ENCODE data around the gene KNDC1. TPM values are rescaled to one million over a fixed set of nuclear protein-coding genes. Genes with fewer than 3 reads are reported as not detected.

KNDC1 gene
- total RNA-seq, 4 donors from 2014 or later, result 0.19 to 0.59 (median 0.39) TPM

DNA sequence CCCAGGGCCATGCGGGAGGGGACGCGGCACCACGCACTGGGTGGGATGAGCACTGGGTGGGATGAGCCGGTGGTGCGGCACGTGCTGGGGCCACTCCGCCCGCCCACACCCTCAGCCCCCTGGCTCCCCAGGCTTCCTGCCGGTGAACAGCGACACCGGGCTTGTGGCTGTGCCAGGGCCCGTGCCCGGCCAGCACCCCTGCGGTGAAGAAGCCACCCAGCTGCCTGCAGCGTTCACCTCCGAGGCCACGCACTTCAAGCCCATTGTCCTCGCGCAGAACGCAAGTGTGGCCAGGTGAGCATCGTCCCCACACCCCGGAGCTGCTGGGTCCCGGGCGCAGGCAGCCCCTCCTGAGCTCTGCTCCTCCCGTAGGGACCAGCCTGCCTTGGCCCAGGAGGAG lies 38.2 kb downstream of the KNDC1 start:
- intact Hi-C loops (cut with DNase I; ENCODE audit: low total_unique reads), result no loop called here
- DNase-seq (ENCODE audit: low spot score in 2 of 2), result no peak
- no peak overlapping the region for H3K4me3 ChIP-seq (ENCODE audit: low read depth, poor library complexity, severe bottlenecking)
- 81% methylated on average over 12 to 19 of the region's 26 CpGs for WGBS, 2 donors
- TF ChIP-seq, protein P1, sequence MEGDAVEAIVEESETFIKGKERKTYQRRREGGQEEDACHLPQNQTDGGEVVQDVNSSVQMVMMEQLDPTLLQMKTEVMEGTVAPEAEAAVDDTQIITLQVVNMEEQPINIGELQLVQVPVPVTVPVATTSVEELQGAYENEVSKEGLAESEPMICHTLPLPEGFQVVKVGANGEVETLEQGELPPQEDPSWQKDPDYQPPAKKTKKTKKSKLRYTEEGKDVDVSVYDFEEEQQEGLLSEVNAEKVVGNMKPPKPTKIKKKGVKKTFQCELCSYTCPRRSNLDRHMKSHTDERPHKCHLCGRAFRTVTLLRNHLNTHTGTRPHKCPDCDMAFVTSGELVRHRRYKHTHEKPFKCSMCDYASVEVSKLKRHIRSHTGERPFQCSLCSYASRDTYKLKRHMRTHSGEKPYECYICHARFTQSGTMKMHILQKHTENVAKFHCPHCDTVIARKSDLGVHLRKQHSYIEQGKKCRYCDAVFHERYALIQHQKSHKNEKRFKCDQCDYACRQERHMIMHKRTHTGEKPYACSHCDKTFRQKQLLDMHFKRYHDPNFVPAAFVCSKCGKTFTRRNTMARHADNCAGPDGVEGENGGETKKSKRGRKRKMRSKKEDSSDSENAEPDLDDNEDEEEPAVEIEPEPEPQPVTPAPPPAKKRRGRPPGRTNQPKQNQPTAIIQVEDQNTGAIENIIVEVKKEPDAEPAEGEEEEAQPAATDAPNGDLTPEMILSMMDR (IDR thresholded peaks at IDR 0.05), result no peak
- TF ChIP-seq POLR2A (IDR thresholded peaks at IDR 0.05), result no peak

DNA sequence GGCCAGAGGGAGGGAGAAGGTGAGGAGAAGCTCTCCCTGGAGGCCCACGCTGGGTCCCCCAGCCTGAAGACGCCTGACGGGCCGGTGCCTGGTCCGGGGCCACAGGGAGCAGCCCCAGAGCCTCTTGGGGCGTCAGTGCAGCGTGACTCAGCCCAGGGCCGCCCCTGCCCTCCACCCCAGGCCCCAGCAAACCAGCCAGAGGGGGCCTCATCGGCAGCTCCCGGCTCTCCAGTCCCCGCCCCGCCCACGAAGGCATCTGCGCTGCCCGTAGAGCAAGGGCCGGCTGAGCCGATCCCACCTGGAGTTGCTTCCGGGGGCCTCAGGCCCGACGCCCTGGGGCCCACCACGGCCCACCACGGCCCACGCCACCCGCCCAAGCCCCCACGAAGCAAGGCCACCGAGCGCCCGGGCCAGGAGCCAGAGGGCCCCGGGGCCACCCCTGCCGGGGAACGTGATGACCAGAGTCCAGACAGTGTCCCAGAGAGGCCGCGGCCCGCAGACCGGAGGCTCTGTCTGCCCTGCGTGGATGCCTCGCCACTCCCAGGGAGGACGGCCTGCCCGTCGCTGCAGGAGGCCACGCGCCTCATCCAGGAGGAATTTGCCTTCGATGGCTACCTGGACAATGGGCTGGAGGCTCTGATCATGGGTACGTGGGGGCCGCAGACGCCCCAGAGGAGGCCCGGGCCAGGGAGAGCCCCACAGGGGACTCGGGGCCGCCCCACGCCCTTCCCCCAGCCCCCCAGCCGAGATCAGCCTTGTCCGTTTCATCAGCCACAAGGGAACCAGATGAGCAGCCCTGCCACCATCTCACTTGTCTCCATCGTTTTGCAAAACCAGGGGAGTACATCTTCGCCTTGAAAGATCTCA lies 38.8 kb downstream of the KNDC1 start:
- TF ChIP-seq, protein P1 (IDR thresholded peaks at IDR 0.05), result no peak
- TF ChIP-seq POLR2A (IDR thresholded peaks at IDR 0.05), result no peak
- 83 to 92% methylated on average over 25 to 48 of the region's 54 CpGs for WGBS, 2 donors
- intact Hi-C loops (cut with DNase I; ENCODE audit: low total_unique reads), result no loop called here
- DNase-seq (ENCODE audit: low spot score in 2 of 2), result no peak
- no peak overlapping the region for H3K4me3 ChIP-seq (ENCODE audit: low read depth, poor library complexity, severe bottlenecking)

DNA sequence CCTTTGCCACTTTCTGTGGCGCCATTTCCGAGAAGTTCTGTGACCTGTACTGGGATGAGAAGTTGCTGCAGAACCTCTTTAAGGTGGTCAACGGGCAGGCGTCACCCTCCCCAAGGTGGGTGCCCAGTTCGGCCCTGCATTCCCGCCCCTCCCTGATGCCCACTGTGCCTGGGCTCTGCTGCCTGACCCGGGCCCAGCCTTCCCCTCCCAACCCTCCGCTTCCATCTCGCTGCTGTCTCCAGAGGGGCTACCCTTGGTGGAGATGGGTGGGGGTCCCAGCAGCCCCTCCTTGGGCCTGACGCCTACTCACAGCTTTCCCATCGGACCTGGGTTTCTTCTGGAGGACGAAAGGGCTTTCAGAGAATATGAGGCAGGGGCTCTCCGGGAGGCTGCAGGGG lies 39.5 kb downstream of the KNDC1 start:
- H3K4me3 ChIP-seq (ENCODE audit: low read depth, poor library complexity, severe bottlenecking), result no peak overlapping the region
- TF ChIP-seq, protein P1 (IDR thresholded peaks at IDR 0.05), result no peak
- TF ChIP-seq POLR2A (IDR thresholded peaks at IDR 0.05), result no peak
- no peak for DNase-seq (ENCODE audit: low spot score in 2 of 2)
- intact Hi-C loops (cut with DNase I; ENCODE audit: low total_unique reads), result no loop called here
- 81 to 83% methylated on average over 13 of the region's 13 CpGs for WGBS, 2 donors

DNA sequence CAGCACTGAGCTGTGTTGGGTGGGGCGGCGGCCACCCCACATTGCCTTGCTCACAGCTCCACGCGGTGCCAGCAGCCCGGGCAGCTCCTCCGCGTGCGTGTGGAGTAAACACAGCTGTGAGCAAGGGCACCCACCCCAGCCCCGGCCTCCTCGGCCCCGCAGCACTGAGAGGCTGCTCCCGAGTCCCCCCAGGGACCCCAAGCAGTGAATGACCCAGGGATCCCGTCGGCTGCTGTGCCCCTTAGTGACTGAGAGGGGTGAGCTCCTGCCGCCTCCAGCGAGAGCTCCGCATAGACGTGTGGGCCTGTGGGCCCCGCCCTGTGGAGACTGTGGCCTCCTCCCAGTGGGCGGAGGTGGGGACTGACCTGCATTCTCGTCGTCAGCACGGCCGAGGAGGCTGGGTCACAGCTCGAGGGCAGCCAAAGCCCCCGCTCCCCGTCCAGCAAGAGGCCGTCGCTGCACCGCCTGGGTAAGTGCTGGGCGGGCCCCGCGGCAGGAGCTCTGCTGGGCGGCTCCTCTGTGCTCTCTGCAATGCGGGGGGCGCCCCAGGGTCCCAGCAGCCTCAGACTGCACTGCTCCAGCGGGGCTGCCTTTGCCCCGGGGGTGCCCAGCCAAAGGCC lies 40.1 kb downstream of the KNDC1 start:
- TF ChIP-seq, protein P1 (IDR thresholded peaks at IDR 0.05), result no peak
- TF ChIP-seq POLR2A (IDR thresholded peaks at IDR 0.05), result no peak
- intact Hi-C loops (cut with DNase I; ENCODE audit: low total_unique reads), result no loop called here
- DNase-seq (ENCODE audit: low spot score in 2 of 2), result no peak
- WGBS, 2 donors, result 44 to 58% methylated on average over 14 to 18 of the region's 38 CpGs
- H3K4me3 ChIP-seq (ENCODE audit: low read depth, poor library complexity, severe bottlenecking), result no peak overlapping the region

DNA sequence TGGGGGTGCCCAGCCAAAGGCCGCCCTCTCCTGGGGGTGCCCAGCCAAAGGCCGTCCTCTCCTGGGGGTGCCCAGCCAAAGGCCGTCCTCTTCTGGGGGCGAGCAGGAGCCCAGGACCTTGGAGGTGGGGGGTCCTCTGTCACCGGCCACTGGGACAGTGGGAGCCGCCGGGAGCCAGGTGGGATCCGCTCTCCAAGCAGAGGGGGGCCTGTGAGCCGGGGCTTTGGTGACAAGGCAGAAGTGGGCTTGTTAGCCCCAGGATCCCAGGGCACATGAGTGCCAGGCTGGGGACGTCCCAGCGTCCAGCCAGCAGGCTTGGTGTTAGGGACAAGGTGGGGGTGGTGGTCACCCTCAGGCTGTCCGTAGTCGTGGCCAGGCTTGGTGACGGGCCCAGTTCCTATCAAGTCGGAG lies 40.6 kb downstream of the KNDC1 start:
- no peak overlapping the region for H3K4me3 ChIP-seq (ENCODE audit: low read depth, poor library complexity, severe bottlenecking)
- no peak for DNase-seq (ENCODE audit: low spot score in 2 of 2)
- 57% methylated on average over 12 to 13 of the region's 15 CpGs for WGBS, 2 donors
- intact Hi-C loops (cut with DNase I; ENCODE audit: low total_unique reads), result no loop called here
- no peak for TF ChIP-seq POLR2A (IDR thresholded peaks at IDR 0.05)
- TF ChIP-seq, protein P1 (IDR thresholded peaks at IDR 0.05), result no peak
